Mesendoderm (in vitro differentiated cells): ENCODE measurements around the gene HUS1.
"Not testable (repeated sequence)": the region's sequence is repeated elsewhere in the genome, so short reads cannot be mapped to it uniquely, and the experiment has no call there.

ENCODE experiments used
- DNase-seq: peaks from one replicate; pipeline ENCODE4 v3.0.0; 2013
- H2AK5ac ChIP-seq: 2 replicates; pipeline ENCODE4 v1.6.1; 2013; ENCODE audit warnings: low read length, inconsistent platforms
- H2BK120ac ChIP-seq: 2 replicates; pipeline ENCODE4 v1.6.1; 2013; ENCODE audit warnings: low read depth, mild to moderate bottlenecking, low read length, moderate library complexity, mixed read lengths
- H2BK15ac ChIP-seq: replicated peaks from 2 replicates; pipeline ENCODE4 v1.6.1; 2013; ENCODE audit warnings: low read depth, mild to moderate bottlenecking, moderate library complexity
- H2BK5ac ChIP-seq: 2 replicates; pipeline ENCODE4 v1.6.1; 2013; ENCODE audit warnings: low read length, inconsistent platforms
- H3K18ac ChIP-seq: 2 replicates; pipeline ENCODE4 v1.6.1; 2013; ENCODE audit warnings: mild to moderate bottlenecking, low read length, mixed read lengths
- H3K23ac ChIP-seq: one replicate; pipeline ENCODE4 v1.6.1; 2013; ENCODE audit warnings: low read length
- H3K27ac ChIP-seq: 2 replicates; pipeline ENCODE4 v1.5.1; 2013; ENCODE audit warnings: low read depth, mild to moderate bottlenecking, inconsistent platforms, low read length, moderate library complexity
- H3K27me3 ChIP-seq: 2 replicates; pipeline ENCODE4 v1.6.1; 2013; ENCODE audit warnings: low read length, control low read depth, mild to moderate bottlenecking, inconsistent platforms; ENCODE audit not compliant: insufficient read depth, poor library complexity
- H3K36me3 ChIP-seq: 2 replicates; pipeline ENCODE4 v1.6.1; 2013; ENCODE audit warnings: low read length, inconsistent platforms; ENCODE audit not compliant: control insufficient read depth, insufficient read depth
- H3K4ac ChIP-seq: one replicate; pipeline ENCODE4 v1.6.1; 2013; ENCODE audit warnings: low read depth, mild to moderate bottlenecking, low read length, moderate library complexity
- H3K4me1 ChIP-seq: 2 replicates; pipeline ENCODE4 v1.6.1; 2013; ENCODE audit warnings: low read depth, low read length, inconsistent platforms; ENCODE audit not compliant: control insufficient read depth
- H3K4me2 ChIP-seq: 2 replicates; pipeline ENCODE4 v1.6.1; 2013; ENCODE audit warnings: low read length
- H3K4me3 ChIP-seq: 2 replicates; pipeline ENCODE4 v1.5.1; 2013; ENCODE audit warnings: mild to moderate bottlenecking, low read length
- H3K56ac ChIP-seq: one replicate; pipeline ENCODE4 v1.6.1; 2013; ENCODE audit warnings: low read length
- H3K79me1 ChIP-seq: 2 replicates; pipeline ENCODE4 v1.6.1; 2013; ENCODE audit warnings: low read length, inconsistent platforms
- H3K79me2 ChIP-seq: 2 replicates; pipeline ENCODE4 v1.6.1; 2013; ENCODE audit warnings: mild to moderate bottlenecking, low read length; ENCODE audit not compliant: control insufficient read depth, insufficient read depth
- H3K9ac ChIP-seq: 2 replicates; pipeline ENCODE4 v1.6.1; 2013; ENCODE audit warnings: low read length, inconsistent platforms
- H4K5ac ChIP-seq: one replicate; pipeline ENCODE4 v1.6.1; 2013; ENCODE audit warnings: low read length
- H4K8ac ChIP-seq: one replicate; pipeline ENCODE4 v1.6.1; 2013; ENCODE audit warnings: low read depth, mild to moderate bottlenecking, control low read depth, low read length, moderate library complexity
- WGBS: extraction: QIAGEN DNeasy Blood & Tissue Kit; methylation state at CpG from one replicate; pipeline ENCODE4 v1.1.7; 2013; ENCODE audit warnings: low lambda C conversion rate, missing lambda C conversion rate; ENCODE audit not compliant: insufficient coverage; ENCODE audit errors: extremely low coverage; 5-methylcytosine and 5-hydroxymethylcytosine counted together

The HUS1 gene

DNA sequence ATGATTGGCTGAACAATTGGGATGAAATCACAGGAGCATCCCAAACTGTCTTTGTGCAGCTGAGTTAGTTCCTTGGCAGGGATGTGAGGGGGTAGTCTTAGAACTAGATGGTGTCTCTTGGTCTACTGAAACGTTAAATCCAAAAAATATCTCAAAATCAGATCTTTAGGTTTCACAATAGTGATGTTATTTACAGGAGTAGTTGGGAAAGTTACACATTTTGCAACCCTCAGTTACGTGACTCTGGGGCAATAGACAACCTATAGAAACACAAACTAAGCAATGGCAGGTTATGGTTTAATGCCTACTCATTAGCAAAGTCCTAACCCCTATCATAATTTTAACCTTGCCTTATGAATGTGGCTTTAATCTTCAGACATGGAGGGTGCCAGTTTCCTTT is 55.1 kb downstream of the HUS1 start:
- no peak overlapping the region for H3K56ac ChIP-seq
- no peak overlapping the region for H3K23ac ChIP-seq
- H4K8ac ChIP-seq, result no peak overlapping the region
- no peak overlapping the region for H3K9ac ChIP-seq
- no peak overlapping the region for H3K27ac ChIP-seq
- no peaks in the 10 kb centered on the region for H3K27me3 ChIP-seq
- no peaks in the 10 kb centered on the region for H3K79me1 ChIP-seq
- H2BK15ac ChIP-seq, result no peak overlapping the region
- H3K36me3 ChIP-seq, result no peaks in the 10 kb centered on the region
- no peak overlapping the region for H2BK5ac ChIP-seq
- H3K4me2 ChIP-seq, result no peak overlapping the region
- H3K79me2 ChIP-seq, result no peaks in the 10 kb centered on the region
- H2BK120ac ChIP-seq, result peak overlapping the region; percentile 82
- H3K4me1 ChIP-seq, result no peaks in the 10 kb centered on the region
- H2AK5ac ChIP-seq, result no peak overlapping the region
- H3K18ac ChIP-seq, result peak overlapping the region; percentile 68
- no CpG with 5 or more reads among the region's 2 CpGs for WGBS
- no peak overlapping the region for H3K4me3 ChIP-seq
- H3K4ac ChIP-seq, result no peak overlapping the region
- no peak for DNase-seq
- no peak overlapping the region for H4K5ac ChIP-seq

DNA sequence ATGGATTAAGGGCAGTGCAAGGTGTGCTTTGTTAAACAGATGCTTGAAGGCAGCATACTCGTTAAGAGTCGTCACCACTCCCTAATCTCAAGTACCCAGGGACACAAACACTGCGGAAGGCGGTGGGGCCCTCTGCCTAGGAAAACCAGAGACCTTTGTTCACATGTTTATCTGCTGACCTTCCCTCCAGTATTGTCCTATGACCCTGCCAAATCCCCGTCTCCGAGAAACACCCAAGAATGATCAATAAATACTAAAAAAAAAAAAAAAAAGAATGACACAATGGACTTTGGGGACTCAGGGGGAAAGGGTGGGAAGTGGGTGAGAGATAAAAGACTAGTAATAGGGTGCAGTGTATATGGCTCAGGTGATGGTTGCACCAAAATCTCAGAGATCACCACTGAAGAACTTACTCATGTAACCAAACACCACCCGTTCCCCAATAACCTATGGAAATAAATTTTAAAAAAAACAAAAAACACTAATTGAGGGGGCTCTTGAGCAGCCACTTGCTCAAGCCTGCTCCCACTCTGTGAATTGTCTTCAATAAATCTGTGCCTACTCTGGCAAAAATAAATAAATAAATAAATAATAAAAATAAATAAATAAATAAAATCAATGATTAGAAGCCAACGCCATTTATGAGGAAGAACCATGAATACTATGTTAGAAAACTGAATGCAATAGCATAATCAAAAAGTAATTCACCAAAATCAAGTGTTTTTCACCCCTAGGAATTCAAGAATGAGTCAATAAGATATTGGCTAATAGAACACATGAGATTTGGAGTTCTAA is 56.1 kb downstream of the HUS1 start:
- not testable (repeated sequence) for H4K8ac ChIP-seq, H4K5ac ChIP-seq, H3K27me3 ChIP-seq, H3K18ac ChIP-seq, H2BK120ac ChIP-seq, H3K4me3 ChIP-seq, H2AK5ac ChIP-seq, H3K79me2 ChIP-seq, H2BK15ac ChIP-seq, H3K36me3 ChIP-seq, H3K56ac ChIP-seq, H3K4me2 ChIP-seq, H3K23ac ChIP-seq, H3K9ac ChIP-seq, H3K4me1 ChIP-seq, H3K27ac ChIP-seq, H2BK5ac ChIP-seq, DNase-seq, H3K79me1 ChIP-seq, H3K4ac ChIP-seq
- no CpG with 5 or more reads among the region's 8 CpGs for WGBS

DNA sequence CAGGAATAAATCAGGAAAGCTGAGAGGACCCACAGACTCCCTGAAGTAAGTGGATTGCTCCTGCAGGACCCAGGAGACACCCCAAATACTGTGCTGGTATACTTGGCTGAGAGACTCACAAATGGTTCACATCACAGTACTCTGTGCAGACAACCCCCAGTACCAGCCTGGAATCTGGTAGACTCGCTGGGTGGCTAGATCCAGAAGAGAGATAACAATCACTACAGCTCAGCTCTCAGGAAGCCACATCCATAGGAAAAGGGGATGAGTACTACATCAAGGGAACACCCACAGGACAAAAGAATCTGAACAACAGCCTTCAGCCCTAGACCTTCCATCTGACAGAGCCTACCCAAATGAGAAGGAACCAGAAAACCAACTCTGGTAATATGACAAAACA is 62.9 kb downstream of the HUS1 start:
- not testable (repeated sequence) for H2BK15ac ChIP-seq, H3K4me2 ChIP-seq, H3K4me3 ChIP-seq, H3K23ac ChIP-seq, H2AK5ac ChIP-seq, H3K27ac ChIP-seq, H2BK5ac ChIP-seq, H3K4ac ChIP-seq, H4K8ac ChIP-seq, H3K56ac ChIP-seq, H4K5ac ChIP-seq, H3K36me3 ChIP-seq, H3K27me3 ChIP-seq, H3K4me1 ChIP-seq, H3K79me2 ChIP-seq, H3K9ac ChIP-seq, H3K18ac ChIP-seq, H3K79me1 ChIP-seq
- H2BK120ac ChIP-seq, result peak overlapping the region; percentile 61
- WGBS, result no CpG with 5 or more reads among the region's 1 CpG
- DNase-seq, result peak; percentile 76

DNA sequence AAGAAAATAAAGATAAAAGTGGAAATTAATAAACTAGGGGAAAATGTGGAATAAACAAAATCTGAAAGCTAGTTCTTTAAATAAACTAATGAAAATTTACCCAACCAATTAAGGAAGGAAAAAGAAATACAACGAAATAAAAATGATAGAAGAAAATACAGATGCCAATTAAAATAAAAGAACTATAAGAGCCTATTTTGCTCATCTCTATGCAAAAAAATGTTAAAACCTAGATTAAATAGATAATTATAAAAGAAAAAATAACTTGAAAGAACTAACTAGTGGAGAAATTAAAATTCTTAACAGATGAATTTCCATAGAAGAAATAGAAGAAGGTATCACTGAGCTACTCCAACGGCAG is 63.8 kb downstream of the HUS1 start:
- Histone ChIP-seq H2BK5ac (no peak overlapping the region), H3K4me3 (no peak overlapping the region), H3K27ac (no peak overlapping the region), H3K36me3 (no peaks in the 10 kb centered on the region), H3K4me1 (no peaks in the 10 kb centered on the region), H3K79me2 (no peaks in the 10 kb centered on the region), H2BK15ac (no peak overlapping the region), H2BK120ac (no peak overlapping the region), H4K5ac (no peak overlapping the region), H3K4ac (no peak overlapping the region), H3K18ac (no peak overlapping the region), H3K27me3 (no peaks in the 10 kb centered on the region), H4K8ac (no peak overlapping the region), H3K56ac (no peak overlapping the region), H3K4me2 (no peak overlapping the region), H2AK5ac (no peak overlapping the region), H3K79me1 (no peaks in the 10 kb centered on the region), H3K23ac (no peak overlapping the region), H3K9ac (no peak overlapping the region)
- no CpG with 5 or more reads among the region's 2 CpGs for WGBS
- DNase-seq, result no peak

DNA sequence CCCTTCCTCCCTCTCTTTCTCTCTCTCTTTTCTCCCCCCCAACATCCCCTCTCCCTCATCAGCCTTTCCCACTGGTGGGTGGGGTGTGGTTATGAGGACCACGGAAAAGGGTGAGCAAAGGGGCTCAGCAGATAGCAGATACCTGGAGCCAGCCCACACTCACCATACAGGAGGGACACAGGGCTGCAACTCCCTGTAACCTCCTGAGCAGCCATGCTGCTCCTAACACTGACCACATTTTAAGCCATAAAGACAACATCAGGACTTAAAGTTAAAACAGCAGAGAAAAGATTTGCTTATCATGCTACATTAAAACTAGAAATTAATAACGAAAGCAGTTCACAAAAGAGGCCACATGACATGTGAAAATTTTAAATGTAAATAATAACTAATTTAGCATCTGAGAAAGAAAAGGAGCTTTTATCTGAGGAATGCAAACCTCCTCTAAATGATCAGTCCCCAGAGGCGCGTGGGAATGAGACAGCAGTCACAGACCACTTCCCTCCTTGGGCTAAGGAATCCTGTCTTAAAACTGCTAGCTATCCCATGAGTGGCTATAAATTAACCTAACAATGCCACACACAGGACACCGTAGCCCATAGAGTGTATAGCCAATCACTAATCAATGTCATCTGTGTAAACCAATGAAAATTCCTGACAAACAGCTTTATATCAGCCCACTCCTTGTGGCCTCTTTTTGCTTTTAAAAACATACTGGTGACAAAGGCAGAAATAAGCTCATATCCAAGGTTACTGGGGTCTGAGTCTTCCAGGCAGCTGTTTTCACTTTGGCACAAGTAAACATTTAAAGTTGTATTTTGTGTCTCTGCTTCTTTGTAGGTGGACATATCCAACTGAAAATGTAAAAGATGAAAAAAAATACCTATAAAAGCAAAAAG is 64.4 kb downstream of the HUS1 start:
- Histone ChIP-seq H3K4ac (no peak overlapping the region), H3K27me3 (no peaks in the 10 kb centered on the region), H3K27ac (no peak overlapping the region), H2BK120ac (no peak overlapping the region), H2AK5ac (no peak overlapping the region), H3K79me2 (no peaks in the 10 kb centered on the region), H4K5ac (no peak overlapping the region), H3K9ac (no peak overlapping the region), H3K18ac (no peak overlapping the region), H2BK5ac (no peak overlapping the region), H3K4me1 (no peaks in the 10 kb centered on the region), H4K8ac (no peak overlapping the region), H3K79me1 (no peaks in the 10 kb centered on the region), H3K56ac (no peak overlapping the region), H3K23ac (no peak overlapping the region), H3K4me2 (no peak overlapping the region), H3K36me3 (no peaks in the 10 kb centered on the region), H2BK15ac (no peak overlapping the region), H3K4me3 (no peak overlapping the region)
- WGBS, result no CpG with 5 or more reads among the region's 5 CpGs
- peak; percentile 43 for DNase-seq
